ENCODE measurements around the gene CT47B1. TPM values are rescaled to one million over a fixed set of nuclear protein-coding genes. Genes with fewer than 3 reads are reported as not detected.

CT47B1 gene
- total and polyA plus RNA-seq, 2 of the 4 experiments (the other 2 are of a cell fraction): not detected

- no peak overlapping the region for H4K91ac ChIP-seq (ENCODE audit: insufficient read depth, low read depth, low read length)
- no peak overlapping the region for H2BK120ac ChIP-seq (ENCODE audit: low read depth, low read length)
- no peak overlapping the region for H2AK5ac ChIP-seq (ENCODE audit: low read depth, low read length)
- H4K5ac ChIP-seq (ENCODE audit: low read depth, low read length): no peak overlapping the region
- BruUV-seq (replicated peaks): no TSS peak
- H3K14ac ChIP-seq (replicated peaks; ENCODE audit: low read depth, low read length): no peak overlapping the region
- H4K20me1 ChIP-seq (ENCODE audit: insufficient read depth, low read length): no peaks in the 10 kb centered on the region
- intact Hi-C loops (cut with micrococcal nuclease): no loop called here
- H3K9me3 ChIP-seq (ENCODE audit: control insufficient read depth, insufficient read depth, low read length): no peaks in the 10 kb centered on the region
- dilution Hi-C loops (cut with HindIII; ENCODE audit: low sequenced_read_pairs, unreplicated experiment): no loop called here
- TF ChIP-seq SMC3 (IDR thresholded peaks at IDR 0.05; ENCODE audit: low read depth, low read length) (no peak), RFX5 (IDR thresholded peaks at IDR 0.05; ENCODE audit: low read depth, low read length) (no peak), MAZ (IDR thresholded peaks at IDR 0.05; ENCODE audit: borderline replicate concordance, low read depth, low read length) (no peak), POLR2A (IDR thresholded peaks at IDR 0.05; ENCODE audit: low read depth, low read length) (no peak), CEBPB (IDR thresholded peaks at IDR 0.05; ENCODE audit: low read depth, low read length) (no peak), FOS (IDR thresholded peaks at IDR 0.05; ENCODE audit: low read depth, low read length) (no peak), MAFK (IDR thresholded peaks at IDR 0.05; ENCODE audit: low read depth, low read length) (no peak), USF2 (IDR thresholded peaks at IDR 0.05; ENCODE audit: low read depth, low read length) (no peak), MXI1 (IDR thresholded peaks at IDR 0.05; ENCODE audit: borderline replicate concordance, low read depth, low read length) (no peak), BHLHE40 (IDR thresholded peaks at IDR 0.05; ENCODE audit: low read depth, low read length) (no peak), NFE2L2 (IDR thresholded peaks at IDR 0.05; ENCODE audit: low read depth, low read length) (no peak), RCOR1 (IDR thresholded peaks at IDR 0.05; ENCODE audit: insufficient replicate concordance, low read length) (no peak), RAD21 (IDR thresholded peaks at IDR 0.05; ENCODE audit: low read length) (no peak), CHD1 (IDR thresholded peaks at IDR 0.05; ENCODE audit: low read depth, low read length) (no peak)
- TF ChIP-seq, protein P1, sequence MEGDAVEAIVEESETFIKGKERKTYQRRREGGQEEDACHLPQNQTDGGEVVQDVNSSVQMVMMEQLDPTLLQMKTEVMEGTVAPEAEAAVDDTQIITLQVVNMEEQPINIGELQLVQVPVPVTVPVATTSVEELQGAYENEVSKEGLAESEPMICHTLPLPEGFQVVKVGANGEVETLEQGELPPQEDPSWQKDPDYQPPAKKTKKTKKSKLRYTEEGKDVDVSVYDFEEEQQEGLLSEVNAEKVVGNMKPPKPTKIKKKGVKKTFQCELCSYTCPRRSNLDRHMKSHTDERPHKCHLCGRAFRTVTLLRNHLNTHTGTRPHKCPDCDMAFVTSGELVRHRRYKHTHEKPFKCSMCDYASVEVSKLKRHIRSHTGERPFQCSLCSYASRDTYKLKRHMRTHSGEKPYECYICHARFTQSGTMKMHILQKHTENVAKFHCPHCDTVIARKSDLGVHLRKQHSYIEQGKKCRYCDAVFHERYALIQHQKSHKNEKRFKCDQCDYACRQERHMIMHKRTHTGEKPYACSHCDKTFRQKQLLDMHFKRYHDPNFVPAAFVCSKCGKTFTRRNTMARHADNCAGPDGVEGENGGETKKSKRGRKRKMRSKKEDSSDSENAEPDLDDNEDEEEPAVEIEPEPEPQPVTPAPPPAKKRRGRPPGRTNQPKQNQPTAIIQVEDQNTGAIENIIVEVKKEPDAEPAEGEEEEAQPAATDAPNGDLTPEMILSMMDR (conservative IDR thresholded peaks at IDR 0.05; ENCODE audit: low read depth, low read length): no peak
- H3K4me1 ChIP-seq (ENCODE audit: control insufficient read depth, insufficient read depth, low read length): no peaks in the 10 kb centered on the region
- ChIA-PET CTCF (no interaction called here), POLR2A (ENCODE audit: unreplicated experiment) (no interaction called here)
- no peak overlapping the region for H3K23ac ChIP-seq (ENCODE audit: low read depth, low read length)
- no peak overlapping the region for H3K4me3 ChIP-seq (ENCODE audit: insufficient read depth, low read depth, low read length)
- no peak overlapping the region for H3K9ac ChIP-seq (ENCODE audit: low read depth, low read length)
- H3K36me3 ChIP-seq (ENCODE audit: control insufficient read depth, insufficient read depth, low read length): no peaks in the 10 kb centered on the region
- ATAC-seq (ENCODE audit: low read depth): no peak
- H3K4me2 ChIP-seq (ENCODE audit: low read depth, low read length): no peak overlapping the region
- no peak overlapping the region for H2BK20ac ChIP-seq (ENCODE audit: low read depth, low read length)
- H2AFZ ChIP-seq (replicated peaks; ENCODE audit: low read length, poor library complexity): no peak overlapping the region
- H3K79me1 ChIP-seq (ENCODE audit: low read depth in 1 of 2, low read length in 2 of 2): no peaks in the 10 kb centered on the region
- no peaks in the 10 kb centered on the region for H3K27me3 ChIP-seq (ENCODE audit: control insufficient read depth, insufficient read depth, low read length)
- no peak for DNase-seq
- H3K18ac ChIP-seq (ENCODE audit: low read depth, low read length): no peak overlapping the region
- no peak overlapping the region for H4K8ac ChIP-seq (ENCODE audit: low read depth in 2 of 2, low read length in 2 of 2)
- H2AK9ac ChIP-seq (replicated peaks; ENCODE audit: low read depth, low read length, poor library complexity): no peak overlapping the region
- in situ Hi-C loops (cut with MboI; ENCODE audit: low sequenced_read_pairs): no loop called here
- H2BK15ac ChIP-seq (ENCODE audit: low read depth, low read length): no peak overlapping the region
- H2BK5ac ChIP-seq (ENCODE audit: low read depth, low read length, poor library complexity, severe bottlenecking): no peak overlapping the region
- no peaks in the 10 kb centered on the region for H3K9me1 ChIP-seq (ENCODE audit: insufficient read depth, low read length)
- H3K27ac ChIP-seq (ENCODE audit: insufficient read depth, low read length): no peak overlapping the region
- H3K4ac ChIP-seq (ENCODE audit: low read depth, low read length): no peak overlapping the region
- H3K56ac ChIP-seq (ENCODE audit: extremely low read depth, insufficient read depth, low read length): no peak overlapping the region
- no CpG with 5 or more reads among the region's 1 CpG for WGBS, 2 experiments (ENCODE audit: extremely low coverage in 2 of 2, insufficient read length in 1 of 2)
Measured at GRCh38 chrX:120824021-120824420, 51.6 kb downstream of the CT47B1 start.
